GM12878 (cell line): Measurements from ENCODE around the gene APLP2. TPM values are rescaled to one million over a fixed set of nuclear protein-coding genes. Genes with fewer than 3 reads are reported as not detected.

Source experiments
- ATAC-seq: fragments of 200-7000 bp; cut with Tn5 transposase; 3 replicates; pipeline ENCODE4 v1.9.1; 2020; ENCODE audit warnings: mild to moderate bottlenecking, moderate library complexity
- BruUV-seq: library from RNA; stranded (reverse); fragments of 400-500 nt; replicated peaks from 2 replicates; lab custom pipeline; 2021; lab: Mats Ljungman, UMichigan
- CTCF ChIA-PET: fragments of 300-600 bp; sonication (Branson Sonifier 250); formaldehyde crosslinking; extraction: SDS; loops from one replicate; lab custom pipeline; 2021; ENCODE audit warnings: inconsistent platforms; lab: Yijun Ruan, JAX
- POLR2A ChIA-PET: fragments of 350-600 bp; formaldehyde crosslinking; extraction: SDS; loops from one replicate; lab custom pipeline; 2021; ENCODE audit warnings: inconsistent platforms; lab: Charles Lee
- RAD21 ChIA-PET: fragments of 300-600 bp; sonication (Branson Sonifier 250); formaldehyde crosslinking; loops from one replicate; lab custom pipeline; 2023; ENCODE audit warnings: antibody characterized with exemption; ENCODE audit not compliant: unreplicated experiment; lab: Charles Lee
- SMC1A ChIA-PET: fragments of 300-600 bp; sonication (Branson Sonifier 250); formaldehyde crosslinking; loops from one replicate; lab custom pipeline; 2023; ENCODE audit not compliant: unreplicated experiment, uncharacterized antibody; lab: Charles Lee
- DNase-seq: peaks from one replicate; pipeline ENCODE4 v3.0.0-alpha.2; 2011; ENCODE audit warnings: low read depth, low spot score
- FAIRE-seq: peaks from 3 replicates; lab custom pipeline; 2011; peaks lifted over from hg19 to GRCh38; lab: Jason Lieb, UNC
- H2AFZ ChIP-seq: 2 replicates; pipeline ENCODE4 v1.6.0; 2011; ENCODE audit warnings: low read depth, low read length, control low read depth; ENCODE audit not compliant: control insufficient read depth
- H3K27ac ChIP-seq: 2 replicates; pipeline ENCODE4 v1.5.1; 2011; ENCODE audit warnings: control low read depth; ENCODE audit not compliant: control insufficient read depth, insufficient read depth
- H3K27me3 ChIP-seq, 2 experiments: replicated peaks in 1 of 2; 2 replicates each; pipeline versions ENCODE4 v1.6.0 to v1.6.1; 2011; ENCODE audit warnings: low read length in 1 of 2; ENCODE audit not compliant: control insufficient read depth in 2 of 2, insufficient read depth in 2 of 2
- H3K36me3 ChIP-seq, 2 experiments: 2 replicates each; pipeline ENCODE4 v1.5.1; 2011; ENCODE audit warnings: low read length in 1 of 2; ENCODE audit not compliant: control insufficient read depth in 2 of 2, insufficient read depth in 2 of 2
- H3K4me1 ChIP-seq: 2 replicates; pipeline ENCODE4 v1.6.1; 2011; ENCODE audit warnings: mild to moderate bottlenecking, low read length, moderate library complexity, mixed read lengths; ENCODE audit not compliant: control insufficient read depth, insufficient read depth
- H3K4me2 ChIP-seq: 2 replicates; pipeline ENCODE4 v1.6.0; 2011; ENCODE audit warnings: control low read depth; ENCODE audit not compliant: control insufficient read depth, insufficient read depth
- H3K4me3 ChIP-seq: fragments of 200-600 bp; sonication (generic); 2 replicates; pipeline ENCODE4 v1.5.1; 2016
- H3K79me2 ChIP-seq: 2 replicates; pipeline ENCODE4 v1.6.0; 2011; ENCODE audit warnings: low read length; ENCODE audit not compliant: control insufficient read depth, insufficient read depth
- H3K9ac ChIP-seq: 2 replicates; pipeline ENCODE4 v1.8.0; 2011; ENCODE audit warnings: low read length, control low read depth, mixed read lengths; ENCODE audit not compliant: control insufficient read depth, insufficient read depth
- H3K9me3 ChIP-seq: replicated peaks from 3 replicates; pipeline ENCODE4 v1.5.1; 2011; ENCODE audit warnings: mild to moderate bottlenecking, low read length; ENCODE audit not compliant: control insufficient read depth, insufficient read depth
- H4K20me1 ChIP-seq: 2 replicates; pipeline ENCODE4 v1.6.0; 2011; ENCODE audit not compliant: control insufficient read depth, insufficient read depth
- ASH2L ChIP-seq: fragments of 300-600, 200-600 bp; sonication (generic); IDR thresholded peaks from 2 replicates; pipeline ENCODE4 v1.6.1; 2017; ENCODE audit warnings: low read depth, mild to moderate bottlenecking, borderline replicate concordance
- CHD4 ChIP-seq: fragments of 200-600 bp; sonication (generic); IDR thresholded peaks from 2 replicates; pipeline ENCODE4 v1.6.1; 2016; ENCODE audit warnings: mild to moderate bottlenecking
- JUNB ChIP-seq: IDR thresholded peaks from 2 replicates; pipeline ENCODE4 v1.6.1; 2016; ENCODE audit warnings: antibody characterized with exemption, mild to moderate bottlenecking
- MEF2A ChIP-seq: IDR thresholded peaks from 2 replicates; pipeline ENCODE4 v1.6.1; 2011; ENCODE audit warnings: low read depth, mild to moderate bottlenecking, low read length, moderate library complexity; ENCODE audit not compliant: insufficient read depth
- PAX8 ChIP-seq: fragments of 450-650 bp; IDR thresholded peaks from 2 replicates; pipeline ENCODE4 v1.6.1; 2017; ENCODE audit warnings: mild to moderate bottlenecking, moderate library complexity
- RBBP5 ChIP-seq: fragments of 200-600 bp; sonication (generic); conservative IDR thresholded peaks from 2 replicates; pipeline ENCODE4 v1.6.1; 2016
- SIX5 ChIP-seq: IDR thresholded peaks from 2 replicates; pipeline ENCODE4 v1.6.1; 2011; ENCODE audit warnings: mild to moderate bottlenecking, low read depth, low read length, moderate library complexity; ENCODE audit not compliant: severe bottlenecking
- SUPT20H ChIP-seq: IDR thresholded peaks from 2 replicates; pipeline ENCODE4 v1.6.1; 2011; ENCODE audit warnings: low read depth, mild to moderate bottlenecking, low read length, moderate library complexity, borderline replicate concordance; ENCODE audit not compliant: control insufficient read depth
- TCF7 ChIP-seq: IDR thresholded peaks from 2 replicates; pipeline ENCODE4 v1.6.1; 2014; ENCODE audit warnings: antibody characterized with exemption, borderline replicate concordance
- ZZZ3 ChIP-seq: IDR thresholded peaks from 2 replicates; pipeline ENCODE4 v1.6.1; 2011; ENCODE audit warnings: low read depth; ENCODE audit not compliant: control insufficient read depth, insufficient read length
- WGBS: methylation state at CpG from one replicate; pipeline ENCODE4 v1.1.6; 2016; ENCODE audit warnings: low lambda C conversion rate; ENCODE audit not compliant: insufficient replicate concordance, insufficient coverage; ENCODE audit errors: missing lambda C conversion rate; 5-methylcytosine and 5-hydroxymethylcytosine counted together
- in situ Hi-C: fragments of 300-500 bp; cut with MboI; formaldehyde crosslinking; loops from 9 replicates; pipeline ENCODE4 v1.14.3; 2018; ENCODE audit warnings: mixed read lengths
- intact Hi-C: fragments of 100-400 bp; cut with micrococcal nuclease; formaldehyde crosslinking; loops from one replicate; pipeline ENCODE4 v1.14.2; 2022; ENCODE audit not compliant: unreplicated experiment
- polyA plus RNA-seq, 11 experiments: library from polyadenylated mRNA; depleted of rRNA in 4 of 11; unstranded in 6 of 11; stranded (reverse) in 5 of 11; fragments of >200 nt; fragmentation: Nextera tagmentation in 4 of 11; fragmentation: Illumina TruSeq in 1 of 11; extraction: Ambion mirVana in 4 of 11; extraction: Trizol in 1 of 11; gene quantifications; 1 replicate in 1 of 11; 2 replicates in 10 of 11; pipeline versions ENCODE4 v1.2.1 to v1.2.3, GENCODE V29; 2011 to 2016; ENCODE audit warnings: inconsistent platforms in 2 of 11, missing spikeins in 2 of 11, low read depth in 1 of 11
- total RNA-seq, 4 experiments: library from RNA; depleted of rRNA in 3 of 4; stranded (reverse); fragments of >200 nt in 3 of 4; fragmentation: Illumina TruSeq in 1 of 4; extraction: Trizol in 1 of 4; gene quantifications; 2 replicates each; pipeline versions ENCODE4 v1.2.1 to v1.2.3, GENCODE V29; 2013 to 2021

The APLP2 gene
- total and polyA plus RNA-seq, 10 of the 15 experiments (the other 5 are each of a cell fraction or from before 2014, with no cell fraction given), result 2.3 to 38.8 (median 21.3) TPM

GRCh38 chr11:130174642-130175041 lies 104.9 kb downstream of the APLP2 start:
- Histone ChIP-seq H3K4me2 (no peak overlapping the region), H4K20me1 (no peaks in the 10 kb centered on the region), H3K9me3 (no peaks in the 10 kb centered on the region; the same call in 2 of the 3 replicates), H3K27ac (no peak overlapping the region), H3K27me3 (0 out of 4 replicates have a peak, but pooled peaks cover 0 to 2% of the 10 kb centered on the region in 2 experiments), H3K4me1 (peaks cover 13% of the 10 kb centered on the region), H3K9ac (no peak overlapping the region), H2AFZ (no peak overlapping the region), H3K4me3 (no peak overlapping the region), H3K36me3 (no peaks in the 10 kb centered on the region), H3K79me2 (no peaks in the 10 kb centered on the region)
- no peak for DNase-seq
- 75% methylated on average over 4 of the region's 4 CpGs for WGBS
- SMC1A ChIA-PET, result interaction anchor here (1.5 kb wide), 1 partner anchor 9 kb away, joined by 3 read pairs; no protein-coding TSS in a partner anchor
- no peak for FAIRE-seq
- CTCF ChIA-PET, result no interaction called here
- TF ChIP-seq ZZZ3 (no peak), SUPT20H (no peak), JUNB (no peak), MEF2A (no peak), RBBP5 (no peak), PAX8 (no peak), ASH2L (no peak), TCF7 (no peak), CHD4 (no peak), SIX5 (no peak)
- no TSS peak for BruUV-seq
- in situ Hi-C loops (no loop called here), intact Hi-C loops (no loop called here)
- no peak for ATAC-seq
- POLR2A ChIA-PET, result no interaction called here
- RAD21 ChIA-PET, result no interaction called here
